ENCODE measurements around the gene CDCA5. TPM values are rescaled to one million over a fixed set of nuclear protein-coding genes. Genes with fewer than 3 reads are reported as not detected.

CDCA5 gene
- total and polyA plus RNA-seq, 2 of the 4 experiments (the other 2 are of a cell fraction): 9.1 to 14.0 TPM

GRCh38 chr11:65066315-65066714 lies 17.5 kb downstream of the CDCA5 start:
- no peak overlapping the region for H4K8ac ChIP-seq (ENCODE audit: low read depth in 2 of 2, low read length in 2 of 2)
- BruUV-seq (replicated peaks): no TSS peak
- no peaks in the 10 kb centered on the region for H3K9me3 ChIP-seq (ENCODE audit: control insufficient read depth, insufficient read depth, low read length)
- H4K20me1 ChIP-seq (ENCODE audit: insufficient read depth, low read length): no peaks in the 10 kb centered on the region
- no peak overlapping the region for H2BK120ac ChIP-seq (ENCODE audit: low read depth, low read length)
- no peaks in the 10 kb centered on the region for H3K79me1 ChIP-seq (ENCODE audit: low read depth in 1 of 2, low read length in 2 of 2)
- in situ Hi-C loops (cut with MboI; ENCODE audit: low sequenced_read_pairs) (no loop called here), dilution Hi-C loops (cut with HindIII; ENCODE audit: low sequenced_read_pairs, unreplicated experiment) (no loop called here), intact Hi-C loops (cut with micrococcal nuclease) (no loop called here)
- H3K23ac ChIP-seq (ENCODE audit: low read depth, low read length): no peak overlapping the region
- H2BK5ac ChIP-seq (ENCODE audit: low read depth, low read length, poor library complexity, severe bottlenecking): no peak overlapping the region
- H3K56ac ChIP-seq (ENCODE audit: extremely low read depth, insufficient read depth, low read length): no peak overlapping the region
- H2AK5ac ChIP-seq (ENCODE audit: low read depth, low read length): no peak overlapping the region
- no peak overlapping the region for H3K4ac ChIP-seq (ENCODE audit: low read depth, low read length)
- ChIA-PET POLR2A (ENCODE audit: unreplicated experiment) (no interaction called here), CTCF (no interaction called here)
- ATAC-seq (ENCODE audit: low read depth) (no peak), DNase-seq (no peak)
- no peak overlapping the region for H2AK9ac ChIP-seq (replicated peaks; ENCODE audit: low read depth, low read length, poor library complexity)
- no peak overlapping the region for H2BK20ac ChIP-seq (ENCODE audit: low read depth, low read length)
- no peak overlapping the region for H4K91ac ChIP-seq (ENCODE audit: insufficient read depth, low read depth, low read length)
- no peak overlapping the region for H4K5ac ChIP-seq (ENCODE audit: low read depth, low read length)
- no peak overlapping the region for H3K9ac ChIP-seq (ENCODE audit: low read depth, low read length)
- peak overlapping the region; percentile 33 for H2AFZ ChIP-seq (replicated peaks; ENCODE audit: low read length, poor library complexity)
- H3K14ac ChIP-seq (replicated peaks; ENCODE audit: low read depth, low read length): no peak overlapping the region
- 63% methylated on average over 4 of the region's 11 CpGs; no CpG with 5 or more reads in 1 of the 2 experiments for WGBS, 2 experiments (ENCODE audit: extremely low coverage in 2 of 2, insufficient read length in 1 of 2)
- no peak overlapping the region for H3K18ac ChIP-seq (ENCODE audit: low read depth, low read length)
- peaks cover 8% of the 10 kb centered on the region; the same call in 1 of the 2 replicates for H3K27me3 ChIP-seq (ENCODE audit: control insufficient read depth, insufficient read depth, low read length)
- no peak overlapping the region for H3K4me2 ChIP-seq (ENCODE audit: low read depth, low read length)
- TF ChIP-seq CTCF (conservative IDR thresholded peaks at IDR 0.05; ENCODE audit: low read depth, low read length) (no peak), RAD21 (IDR thresholded peaks at IDR 0.05; ENCODE audit: low read length) (no peak), RCOR1 (IDR thresholded peaks at IDR 0.05; ENCODE audit: insufficient replicate concordance, low read length) (no peak), BHLHE40 (IDR thresholded peaks at IDR 0.05; ENCODE audit: low read depth, low read length) (no peak), CHD1 (IDR thresholded peaks at IDR 0.05; ENCODE audit: low read depth, low read length) (no peak), RFX5 (IDR thresholded peaks at IDR 0.05; ENCODE audit: low read depth, low read length) (no peak), FOS (IDR thresholded peaks at IDR 0.05; ENCODE audit: low read depth, low read length) (no peak), MAZ (IDR thresholded peaks at IDR 0.05; ENCODE audit: borderline replicate concordance, low read depth, low read length) (no peak), CEBPB (IDR thresholded peaks at IDR 0.05; ENCODE audit: low read depth, low read length) (no peak), MAFK (IDR thresholded peaks at IDR 0.05; ENCODE audit: low read depth, low read length) (no peak)
- TF ChIP-seq, protein P1, sequence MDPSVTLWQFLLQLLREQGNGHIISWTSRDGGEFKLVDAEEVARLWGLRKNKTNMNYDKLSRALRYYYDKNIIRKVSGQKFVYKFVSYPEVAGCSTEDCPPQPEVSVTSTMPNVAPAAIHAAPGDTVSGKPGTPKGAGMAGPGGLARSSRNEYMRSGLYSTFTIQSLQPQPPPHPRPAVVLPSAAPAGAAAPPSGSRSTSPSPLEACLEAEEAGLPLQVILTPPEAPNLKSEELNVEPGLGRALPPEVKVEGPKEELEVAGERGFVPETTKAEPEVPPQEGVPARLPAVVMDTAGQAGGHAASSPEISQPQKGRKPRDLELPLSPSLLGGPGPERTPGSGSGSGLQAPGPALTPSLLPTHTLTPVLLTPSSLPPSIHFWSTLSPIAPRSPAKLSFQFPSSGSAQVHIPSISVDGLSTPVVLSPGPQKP (IDR thresholded peaks at IDR 0.05; ENCODE audit: borderline replicate concordance, low read depth, low read length): no peak
- no peak overlapping the region for H3K4me3 ChIP-seq (ENCODE audit: insufficient read depth, low read depth, low read length)
- no peak overlapping the region for H2BK15ac ChIP-seq (ENCODE audit: low read depth, low read length)
- H3K4me1 ChIP-seq (ENCODE audit: control insufficient read depth, insufficient read depth, low read length): no peaks in the 10 kb centered on the region
- H3K36me3 ChIP-seq (ENCODE audit: control insufficient read depth, insufficient read depth, low read length): no peaks in the 10 kb centered on the region
- no peak overlapping the region for H3K27ac ChIP-seq (ENCODE audit: insufficient read depth, low read length)
- H3K9me1 ChIP-seq (ENCODE audit: insufficient read depth, low read length): no peaks in the 10 kb centered on the region
